A549 treated with AZD9567 at 1 μM for 4 hours (cell line): ENCODE data around the gene FRAT2. TPM values are rescaled to one million over a fixed set of nuclear protein-coding genes. Genes with fewer than 3 reads are reported as not detected.

ENCODE experiments used
- total RNA-seq: library from RNA; stranded (reverse); fragments of 200-300 nt; extraction: Qiagen RNA extraction; gene quantifications from 5 replicates; pipeline ENCODE4 v1.2.3, GENCODE V29; 2022; ENCODE audit not compliant: insufficient read depth

FRAT2 gene, protein sequence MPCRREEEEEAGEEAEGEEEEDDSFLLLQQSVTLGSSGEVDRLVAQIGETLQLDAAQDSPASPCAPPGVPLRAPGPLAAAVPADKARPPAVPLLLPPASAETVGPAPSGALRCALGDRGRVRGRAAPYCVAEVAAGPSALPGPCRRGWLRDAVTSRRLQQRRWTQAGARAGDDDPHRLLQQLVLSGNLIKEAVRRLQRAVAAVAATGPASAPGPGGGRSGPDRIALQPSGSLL
- 1.2 to 8.8 TPM (median 8.0 TPM) in 5 replicates for total RNA-seq

DNA sequence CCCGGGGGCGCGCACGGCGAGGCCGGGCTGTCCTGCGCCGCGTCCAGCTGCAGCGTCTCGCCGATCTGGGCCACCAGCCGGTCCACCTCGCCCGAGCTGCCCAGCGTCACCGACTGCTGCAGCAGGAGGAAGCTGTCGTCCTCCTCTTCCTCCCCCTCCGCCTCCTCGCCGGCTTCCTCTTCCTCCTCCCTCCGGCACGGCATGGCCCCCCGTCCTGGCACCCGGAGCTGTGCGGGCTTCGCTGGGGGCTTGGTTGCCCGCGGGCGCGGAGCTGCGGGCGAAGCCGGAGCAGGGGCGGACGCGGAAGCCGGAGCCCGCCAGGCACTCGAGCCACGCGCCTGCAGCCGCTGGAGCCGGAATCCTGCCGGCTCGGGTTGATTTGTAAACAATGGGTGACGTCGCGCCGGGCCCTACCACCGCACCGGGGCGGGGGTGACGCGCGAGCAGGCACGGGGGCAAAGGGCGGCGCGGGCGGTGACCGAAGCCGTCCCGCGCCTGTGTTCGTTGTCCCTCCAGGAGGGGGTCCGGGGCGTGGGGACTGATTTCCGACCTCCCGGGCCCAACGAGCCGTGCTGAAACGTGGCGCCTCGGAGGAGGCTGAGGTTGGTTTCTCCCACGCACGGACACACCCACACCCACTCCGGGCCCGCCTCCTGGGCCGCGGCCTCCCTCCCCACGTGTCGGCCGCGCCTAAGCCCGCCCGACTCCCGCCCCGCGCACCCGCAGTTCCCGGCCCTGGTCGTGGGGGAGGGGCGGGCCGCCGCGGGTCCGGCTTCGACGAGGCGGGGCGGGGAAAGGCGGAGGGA is at the start of gene FRAT2:
Gene FRAT2, minus strand, starts transcription at position 360 of the 806 bp plus-strand sequence. Its CDS starts 157 bp downstream, at position 203.

DNA sequence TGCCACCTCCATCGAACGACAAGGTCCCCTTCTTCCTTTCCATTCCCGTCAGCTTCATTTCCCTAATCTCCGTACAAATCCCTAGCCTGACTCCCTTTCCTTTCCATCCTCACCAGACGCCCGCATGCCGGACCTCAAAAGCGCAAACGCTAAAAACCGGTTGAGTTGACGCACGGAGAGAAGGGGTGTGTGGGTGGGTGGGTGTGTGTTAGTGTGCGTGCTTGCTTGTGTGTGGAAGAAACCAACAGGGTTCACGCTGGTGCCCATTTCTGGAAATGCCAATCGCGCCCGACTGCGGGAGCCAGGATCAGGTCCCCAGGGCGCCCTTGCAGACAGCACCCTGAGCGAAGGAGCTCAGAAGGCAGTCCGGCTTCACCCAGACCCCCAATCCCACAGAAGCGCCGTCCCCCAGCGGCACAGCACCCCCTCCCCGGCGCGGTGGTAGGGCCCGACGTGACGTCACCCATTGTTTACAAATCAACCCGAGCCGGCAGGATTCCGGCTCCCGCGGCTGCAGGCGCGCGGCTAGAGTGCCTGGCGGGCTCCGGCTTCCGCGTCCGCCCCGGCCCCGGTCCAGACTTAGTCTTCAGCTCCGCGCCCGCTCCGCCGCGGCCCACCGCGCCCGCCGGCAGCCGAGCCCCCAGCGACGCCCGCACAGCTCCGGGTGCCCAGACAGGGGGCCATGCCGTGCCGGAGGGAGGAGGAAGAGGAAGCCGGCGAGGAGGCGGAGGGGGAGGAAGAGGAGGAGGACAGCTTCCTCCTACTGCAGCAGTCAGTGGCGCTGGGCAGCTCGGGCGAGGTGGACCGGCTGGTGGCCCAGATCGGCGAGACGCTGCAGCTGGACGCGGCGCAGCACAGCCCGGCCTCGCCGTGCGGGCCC is 15.5 kb downstream of the FRAT2 start, which contains the start of gene FRAT1:
Gene FRAT1, plus strand, starts transcription at position 500 of the 880 bp plus-strand sequence. Its CDS starts 183 bp downstream, at position 683.

DNA sequence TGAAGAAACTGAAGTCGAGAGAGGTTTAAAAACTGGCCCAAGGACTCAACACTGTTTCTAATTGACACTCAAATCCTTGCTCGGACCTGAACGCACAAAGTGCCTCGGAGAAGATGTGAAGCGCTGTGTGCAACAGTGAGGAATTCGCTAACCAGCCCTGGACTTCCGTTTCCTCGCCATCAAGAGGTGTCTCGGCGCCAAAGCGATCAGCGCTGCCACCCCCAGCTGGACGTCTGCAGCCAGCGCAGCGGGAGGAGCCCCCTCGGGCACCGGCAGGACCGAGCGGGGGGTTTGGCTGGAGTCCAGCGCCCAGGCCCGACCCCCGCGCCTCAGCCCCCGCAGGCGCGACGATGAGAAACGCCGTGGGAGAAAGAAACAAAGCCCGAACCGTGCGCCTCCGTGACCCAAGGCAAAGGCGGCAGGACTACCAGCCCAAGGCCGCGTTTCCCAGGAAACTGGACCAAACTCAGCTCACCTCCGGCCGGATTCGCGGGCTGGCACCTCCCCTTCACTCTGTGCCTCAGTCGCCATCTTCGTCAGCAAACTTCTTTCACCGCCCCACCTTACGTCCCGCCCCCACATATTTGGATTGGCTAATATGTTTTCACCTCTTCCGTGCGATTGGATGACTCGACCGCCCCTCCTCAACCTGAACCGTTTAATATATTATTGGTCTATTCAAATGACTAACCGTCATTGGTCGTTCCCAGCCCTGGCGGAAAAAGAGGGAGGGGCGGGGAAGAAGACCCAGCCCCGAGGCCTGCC is 42.2 kb downstream of the FRAT2 start, which contains the start of gene ARHGAP19:
Gene ARHGAP19, minus strand, starts transcription at position 541 of the 765 bp plus-strand sequence. Its CDS starts 10 bp downstream, at position 531.

Other genes starting within 250 kb of the FRAT2 start
- 0.06 to 0.15 TPM (median 0.10 TPM) in 4 of 5 replicates, not detected in the other for gene SLIT1, start 148.8 kb downstream of the FRAT2 start, total RNA-seq
- gene ARHGAP19, start 42.1 kb downstream of the FRAT2 start, total RNA-seq: 3.7 to 6.3 TPM (median 4.6 TPM) in 5 replicates
- 0.74 to 2.2 TPM (median 1.7 TPM) in 5 replicates for gene FRAT1, start 15.5 kb downstream of the FRAT2 start, total RNA-seq
- gene RRP12, start 66.6 kb upstream of the FRAT2 start, total RNA-seq: 44.4 to 73.3 TPM (median 56.6 TPM) in 5 replicates
- 595 to 678 TPM (median 628 TPM) in 5 replicates for gene PGAM1, start 91.5 kb upstream of the FRAT2 start, total RNA-seq
- 52.3 to 74.1 TPM (median 56.7 TPM) in 5 replicates for gene EXOSC1, start 111.3 kb upstream of the FRAT2 start, total RNA-seq
- 48.5 to 56.2 TPM (median 54.9 TPM) in 5 replicates for gene ZDHHC16, start 111.4 kb upstream of the FRAT2 start, total RNA-seq
- gene MMS19, start 163.7 kb upstream of the FRAT2 start, total RNA-seq: 46.3 to 54.9 TPM (median 49.5 TPM) in 5 replicates
- 19.0 to 20.1 TPM (median 19.9 TPM) in 5 replicates for gene UBTD1, start 164.2 kb upstream of the FRAT2 start, total RNA-seq
- gene ANKRD2, start 238.1 kb upstream of the FRAT2 start, total RNA-seq: 4.4 to 6.8 TPM (median 5.9 TPM) in 4 of 5 replicates, not detected in the other
- 1.6 to 2.2 TPM (median 1.9 TPM) in 5 replicates for gene HOGA1, start 249.7 kb upstream of the FRAT2 start, total RNA-seq